Measurements from ENCODE around the gene WASL.
"Not testable (repeated sequence)": the region's sequence is repeated elsewhere in the genome, so short reads cannot be mapped to it uniquely, and the experiment has no call there.

The WASL gene

DNA sequence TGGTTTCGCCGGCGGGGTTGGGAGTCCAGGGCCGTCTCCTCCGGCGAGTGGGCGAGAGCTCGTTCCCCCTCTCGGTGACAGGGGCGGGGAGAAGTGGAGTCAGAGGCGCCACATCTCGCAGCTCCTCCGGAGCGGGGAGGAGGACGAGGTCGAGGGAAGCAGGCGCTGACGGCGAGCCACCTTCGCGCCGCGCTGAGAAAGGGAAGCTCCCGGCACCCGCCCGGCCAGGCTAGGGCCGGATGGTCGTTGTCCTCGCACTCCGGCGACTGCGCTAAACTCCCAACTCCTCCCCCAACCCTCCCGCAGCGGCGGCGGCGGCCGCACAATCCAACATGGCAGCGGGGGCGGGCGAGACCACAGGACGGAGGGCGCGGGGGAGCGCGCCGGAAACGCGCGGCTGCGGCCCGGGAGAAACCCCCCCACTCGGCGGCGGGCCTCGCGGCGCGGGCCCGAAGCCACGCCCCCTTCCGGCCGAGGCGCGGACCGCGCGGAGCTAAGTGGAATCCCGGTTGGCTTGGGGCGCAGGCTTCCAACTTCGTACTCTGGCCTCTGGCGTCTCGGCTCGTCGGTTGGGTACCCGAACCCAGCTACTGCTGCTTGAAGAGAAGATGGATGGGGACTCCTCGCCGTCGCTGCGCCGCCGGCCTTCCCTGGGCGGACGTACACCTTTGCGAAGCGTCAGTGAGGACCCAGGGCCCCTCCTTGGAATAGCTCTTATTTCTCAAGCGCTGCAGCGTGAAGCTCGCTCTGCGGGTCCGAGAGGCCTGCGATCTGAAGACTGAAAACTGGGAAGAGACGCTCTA, at the start of gene WASL:
Gene WASL (minus strand): TSS at position 270 of the 803 bp plus-strand sequence. CDS start 269 bp downstream, at position 1.
- H3K9me3 Mint-ChIP-seq, result no peaks in the 10 kb centered on the region
- ATAC-seq (replicated peaks) (peak; percentile 81 to 83), DNase-seq (peak; percentile 83)
- H3K4me1 Mint-ChIP-seq, result peaks cover 28 to 46% of the 10 kb centered on the region in 2 donors
- H3K27me3 Mint-ChIP-seq, result no peaks in the 10 kb centered on the region
- H3K4me3 Mint-ChIP-seq, result peak within 1 kb of the TSS; percentile 92 to 98
- peaks cover 4 to 7% of the 10 kb centered on the region in 2 donors for H3K36me3 Mint-ChIP-seq
- H3K27ac Mint-ChIP-seq, result peak within 1 kb of the TSS; percentile 97

DNA sequence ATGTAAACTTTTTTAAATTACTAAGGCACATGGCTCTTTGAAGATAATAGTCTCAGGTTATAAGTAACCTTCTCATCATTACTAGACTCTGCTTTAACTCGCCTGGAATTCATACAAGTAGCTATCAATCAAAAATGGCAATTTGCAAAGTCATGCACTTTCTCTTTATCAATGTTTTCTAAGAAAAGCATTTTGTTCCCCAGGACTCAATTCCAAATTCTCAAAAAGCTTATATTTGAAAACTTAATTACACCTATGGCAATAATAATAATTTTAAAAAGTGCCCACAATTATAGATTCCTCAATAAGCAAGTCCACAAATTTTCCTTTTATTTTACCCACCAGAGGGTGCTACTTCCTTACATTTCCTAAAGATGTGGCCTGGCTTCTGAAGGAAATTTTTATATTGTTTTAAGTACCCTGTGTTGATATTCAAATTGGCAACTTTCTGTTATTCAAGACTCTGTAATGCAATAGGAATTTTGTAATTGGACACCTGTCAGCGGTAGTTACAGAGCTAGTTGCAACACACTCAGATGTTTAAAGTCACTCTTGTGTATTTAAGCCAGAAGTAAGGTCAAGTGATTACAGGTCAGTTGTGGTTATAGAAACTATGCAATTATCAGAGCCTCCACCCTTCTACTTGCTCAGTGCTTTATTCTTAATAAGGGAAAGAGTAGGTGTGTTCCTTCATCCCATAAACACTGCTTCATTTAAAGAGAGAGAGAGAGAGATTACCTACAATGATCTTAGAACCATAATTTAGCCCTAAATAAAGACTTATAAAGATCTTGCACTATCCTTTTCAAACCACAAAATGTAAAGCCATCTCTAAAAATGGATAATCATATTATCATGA, 49.1 kb upstream of the WASL start:
- no peak overlapping the region for H3K4me3 Mint-ChIP-seq
- DNase-seq, result no peak

DNA sequence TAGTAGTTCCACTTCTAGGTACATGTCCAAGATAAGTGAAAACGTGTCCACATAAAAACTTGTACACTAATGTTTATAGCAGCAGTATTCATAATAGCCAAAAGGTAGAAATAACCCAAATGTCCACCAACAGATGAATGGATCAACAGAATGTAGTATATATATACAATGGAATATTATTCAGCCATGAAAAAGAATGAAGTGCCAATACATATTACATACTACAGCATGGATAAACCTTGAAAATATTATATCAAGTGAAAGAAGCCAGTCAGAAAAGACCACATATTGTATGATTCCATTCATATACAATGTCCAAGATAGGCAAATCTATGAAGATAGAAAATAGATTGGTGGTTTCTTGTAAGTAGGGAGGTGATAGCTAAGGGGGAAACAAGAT, 47.8 kb upstream of the WASL start:
- peaks cover 0 to 5% of the 10 kb centered on the region in 2 donors for H3K4me1 Mint-ChIP-seq
- peaks cover 10 to 12% of the 10 kb centered on the region in 2 donors for H3K27me3 Mint-ChIP-seq
- no peak overlapping the region for H3K27ac Mint-ChIP-seq
- H3K9me3 Mint-ChIP-seq, result no peaks in the 10 kb centered on the region
- ATAC-seq (replicated peaks), result no peak
- no peak overlapping the region for H3K4me3 Mint-ChIP-seq
- DNase-seq, result no peak
- H3K36me3 Mint-ChIP-seq, result no peaks in the 10 kb centered on the region

More for the DNA sequence above, 49.1 kb upstream of the WASL start:
- Mint-ChIP-seq H3K36me3 (no peaks in the 10 kb centered on the region), H3K4me1 (peaks cover 0 to under 1% of the 10 kb centered on the region in 2 donors), H3K27me3 (peaks cover 10 to 12% of the 10 kb centered on the region in 2 donors), H3K27ac (no peak overlapping the region), H3K9me3 (no peaks in the 10 kb centered on the region)
- ATAC-seq (replicated peaks), result peak in 1 of 2 donors; percentile 42

DNA sequence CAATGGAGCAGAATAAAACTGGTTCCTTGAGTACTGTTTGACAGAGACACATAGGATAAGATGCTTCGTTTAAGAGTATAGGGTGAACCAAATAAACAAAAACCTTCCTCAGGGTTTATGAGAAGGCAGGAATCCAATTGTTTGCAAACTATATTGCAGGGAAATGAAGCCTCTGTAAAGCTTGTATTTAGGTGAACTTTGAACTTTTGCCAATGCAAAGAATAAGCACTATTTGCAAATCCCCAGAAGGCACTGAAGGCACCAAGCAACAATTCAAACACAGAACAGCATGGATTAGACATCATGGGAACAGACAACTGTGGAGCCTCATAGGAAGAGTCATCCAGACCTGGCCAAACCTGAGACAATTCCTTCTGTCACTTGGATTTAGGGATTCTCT, 47.1 kb upstream of the WASL start:
- DNase-seq (no peak), ATAC-seq (replicated peaks) (no peak)
- H3K36me3 Mint-ChIP-seq, result no peaks in the 10 kb centered on the region
- H3K9me3 Mint-ChIP-seq, result no peaks in the 10 kb centered on the region
- H3K27me3 Mint-ChIP-seq, result peaks cover 10 to 12% of the 10 kb centered on the region in 2 donors
- peaks cover 0 to 5% of the 10 kb centered on the region in 2 donors for H3K4me1 Mint-ChIP-seq
- no peak overlapping the region for H3K27ac Mint-ChIP-seq
- no peak overlapping the region for H3K4me3 Mint-ChIP-seq

DNA sequence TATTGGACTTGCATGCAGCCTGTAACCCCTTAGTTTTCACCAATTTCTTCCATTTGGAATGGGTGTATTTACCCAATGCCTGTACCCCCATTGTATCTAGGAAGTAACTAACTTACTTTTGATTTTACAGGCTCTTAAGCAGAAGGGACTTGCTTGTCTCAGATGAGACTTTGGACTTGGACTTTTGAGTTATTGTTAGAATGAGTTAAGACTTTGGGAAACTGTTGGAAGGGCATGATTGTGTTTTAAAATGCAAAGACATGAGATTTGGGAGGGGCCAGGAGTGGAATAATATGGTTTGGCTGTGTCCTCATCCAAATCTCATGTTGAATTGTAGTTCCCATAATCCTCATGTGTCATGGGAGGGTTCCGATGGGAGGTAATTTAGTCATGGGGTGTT, 46.3 kb upstream of the WASL start:
- not testable (repeated sequence) for ATAC-seq (replicated peaks); DNase-seq; H3K4me1 Mint-ChIP-seq; H3K9me3 Mint-ChIP-seq; H3K4me3 Mint-ChIP-seq; H3K27ac Mint-ChIP-seq; H3K36me3 Mint-ChIP-seq
- peaks cover 10 to 12% of the 10 kb centered on the region in 2 donors for H3K27me3 Mint-ChIP-seq

DNA sequence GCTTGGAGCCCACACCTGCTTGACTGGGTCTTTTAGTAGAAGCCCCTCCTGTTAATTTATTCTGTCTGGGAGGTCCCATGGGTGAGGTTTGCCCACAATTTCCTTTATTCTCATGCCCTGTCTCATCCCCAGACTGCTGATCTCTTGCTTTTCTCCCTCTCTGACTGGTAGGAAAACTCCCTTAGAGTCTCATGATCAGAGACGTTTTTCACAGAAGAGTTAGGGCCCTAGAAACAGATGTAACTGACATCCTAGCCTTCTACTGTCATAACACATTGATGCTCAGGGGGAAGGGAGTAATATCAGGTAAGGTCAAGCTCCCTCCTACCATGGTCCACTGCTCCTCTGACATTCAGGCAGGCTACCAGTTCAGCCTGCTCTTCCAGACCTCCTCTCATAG, 43.7 kb upstream of the WASL start:
- no peak for DNase-seq
- Mint-ChIP-seq H3K4me3 (no peak overlapping the region), H3K27ac (no peak overlapping the region), H3K27me3 (peaks cover 10 to 12% of the 10 kb centered on the region in 2 donors), H3K9me3 (no peaks in the 10 kb centered on the region), H3K4me1 (peaks cover 0 to 5% of the 10 kb centered on the region in 2 donors), H3K36me3 (no peaks in the 10 kb centered on the region)
- peak; percentile 78 to 87 for ATAC-seq (replicated peaks)

DNA sequence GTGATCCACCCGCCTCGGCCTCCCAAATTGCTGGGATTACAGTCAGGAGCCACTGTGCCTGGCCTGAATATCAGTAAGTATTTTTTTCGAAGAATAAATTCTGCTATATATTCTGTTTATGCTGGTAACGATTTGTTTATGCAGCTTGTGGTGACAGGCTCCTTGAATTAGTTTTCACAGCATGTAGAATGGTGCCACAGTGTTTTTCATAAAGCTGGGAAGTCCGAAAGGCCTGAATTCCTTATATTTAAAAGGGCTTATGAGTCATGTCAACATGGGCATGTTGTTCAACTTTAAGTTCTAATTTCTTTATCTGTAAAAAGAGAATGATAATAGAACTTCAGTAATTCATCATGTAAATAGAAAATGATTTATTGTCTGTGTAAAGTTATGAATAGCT, 42.2 kb upstream of the WASL start:
- Mint-ChIP-seq H3K4me1 (peaks cover 0 to 5% of the 10 kb centered on the region in 2 donors), H3K9me3 (no peaks in the 10 kb centered on the region), H3K4me3 (no peak overlapping the region), H3K36me3 (no peaks in the 10 kb centered on the region), H3K27me3 (peaks cover 10 to 12% of the 10 kb centered on the region in 2 donors), H3K27ac (no peak overlapping the region)
- ATAC-seq (replicated peaks), result no peak
- no peak for DNase-seq

DNA sequence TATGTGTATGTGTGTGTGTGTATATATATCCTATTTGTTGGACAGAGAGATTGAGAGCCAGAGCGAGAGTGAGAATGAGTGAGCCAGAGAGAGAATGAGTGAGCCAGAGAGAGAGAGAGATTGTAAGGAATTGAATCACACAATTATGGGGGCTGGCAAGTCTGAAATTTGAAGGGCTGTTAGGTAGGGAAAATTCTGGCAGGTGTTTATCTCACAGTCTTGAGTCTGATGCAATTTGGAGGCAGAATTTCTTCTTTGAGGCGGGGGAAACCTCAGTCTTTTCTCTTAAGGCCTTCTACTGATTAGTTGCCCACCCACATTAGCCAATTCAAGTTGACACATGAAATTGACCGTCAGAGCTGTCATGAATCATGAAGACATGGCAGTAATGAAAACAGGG, 41.0 kb upstream of the WASL start:
- Mint-ChIP-seq H3K36me3 (no peaks in the 10 kb centered on the region), H3K4me1 (peaks cover 0 to 5% of the 10 kb centered on the region in 2 donors), H3K4me3 (no peak overlapping the region), H3K9me3 (no peaks in the 10 kb centered on the region), H3K27me3 (peaks cover 7 to 12% of the 10 kb centered on the region in 2 donors), H3K27ac (no peak overlapping the region)
- no peak for DNase-seq
- no peak for ATAC-seq (replicated peaks)

DNA sequence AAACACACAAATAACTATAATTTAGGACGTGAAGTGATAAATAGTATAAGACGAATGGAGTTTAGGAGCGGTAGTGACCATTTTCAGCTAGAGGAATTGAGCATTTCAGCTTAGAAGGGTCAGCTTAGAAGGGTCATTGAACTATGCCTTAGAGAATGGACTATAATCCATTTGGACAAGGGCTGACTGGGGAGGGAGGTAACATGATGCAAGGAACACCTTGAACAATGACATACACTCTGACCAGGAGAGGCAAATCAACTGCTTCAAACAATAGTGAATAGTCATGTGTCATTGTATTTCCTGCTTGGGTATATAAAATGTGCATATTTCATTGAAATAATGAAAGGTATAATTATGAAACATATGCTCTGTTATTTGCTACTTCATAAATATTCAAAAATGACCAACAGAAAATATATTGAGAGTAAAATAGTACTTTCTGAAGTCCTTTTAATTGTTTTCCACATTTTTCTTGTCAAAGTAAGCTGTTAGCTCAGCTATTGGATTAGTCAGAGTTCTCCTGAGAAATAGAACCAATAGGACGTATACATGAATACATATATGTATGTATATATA, 40.5 kb upstream of the WASL start:
- no peak overlapping the region for H3K4me3 Mint-ChIP-seq
- DNase-seq (no peak), ATAC-seq (replicated peaks) (no peak)
- H3K36me3 Mint-ChIP-seq, result no peaks in the 10 kb centered on the region
- H3K9me3 Mint-ChIP-seq, result no peaks in the 10 kb centered on the region
- peaks cover 3 to 12% of the 10 kb centered on the region in 2 donors for H3K27me3 Mint-ChIP-seq
- no peak overlapping the region for H3K27ac Mint-ChIP-seq
- peaks cover 0 to 5% of the 10 kb centered on the region in 2 donors for H3K4me1 Mint-ChIP-seq

DNA sequence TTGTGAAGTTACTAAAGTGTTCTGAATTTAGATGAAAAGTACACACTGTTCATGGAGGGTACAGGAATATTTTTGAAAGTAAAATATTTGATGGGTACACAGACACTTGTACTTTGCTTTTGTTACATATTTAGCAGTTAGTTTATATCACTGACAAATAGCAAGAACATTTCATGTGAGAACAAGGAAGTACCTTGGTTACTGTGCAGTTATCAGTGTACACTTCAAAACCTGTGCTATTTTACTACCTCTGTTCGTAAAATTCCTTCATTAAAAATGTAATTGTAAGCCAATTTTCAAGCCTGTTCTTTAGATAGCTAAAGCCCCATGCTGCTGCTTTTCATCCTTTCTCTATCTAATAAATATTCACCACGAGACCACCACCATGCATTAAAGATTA, 39.8 kb upstream of the WASL start:
- ATAC-seq (replicated peaks) (no peak), DNase-seq (no peak)
- Mint-ChIP-seq H3K27ac (no peak overlapping the region), H3K9me3 (no peaks in the 10 kb centered on the region), H3K36me3 (no peaks in the 10 kb centered on the region), H3K4me1 (peaks cover 0 to 5% of the 10 kb centered on the region in 2 donors), H3K27me3 (peaks cover 0 to 7% of the 10 kb centered on the region in 2 donors), H3K4me3 (no peak overlapping the region)

DNA sequence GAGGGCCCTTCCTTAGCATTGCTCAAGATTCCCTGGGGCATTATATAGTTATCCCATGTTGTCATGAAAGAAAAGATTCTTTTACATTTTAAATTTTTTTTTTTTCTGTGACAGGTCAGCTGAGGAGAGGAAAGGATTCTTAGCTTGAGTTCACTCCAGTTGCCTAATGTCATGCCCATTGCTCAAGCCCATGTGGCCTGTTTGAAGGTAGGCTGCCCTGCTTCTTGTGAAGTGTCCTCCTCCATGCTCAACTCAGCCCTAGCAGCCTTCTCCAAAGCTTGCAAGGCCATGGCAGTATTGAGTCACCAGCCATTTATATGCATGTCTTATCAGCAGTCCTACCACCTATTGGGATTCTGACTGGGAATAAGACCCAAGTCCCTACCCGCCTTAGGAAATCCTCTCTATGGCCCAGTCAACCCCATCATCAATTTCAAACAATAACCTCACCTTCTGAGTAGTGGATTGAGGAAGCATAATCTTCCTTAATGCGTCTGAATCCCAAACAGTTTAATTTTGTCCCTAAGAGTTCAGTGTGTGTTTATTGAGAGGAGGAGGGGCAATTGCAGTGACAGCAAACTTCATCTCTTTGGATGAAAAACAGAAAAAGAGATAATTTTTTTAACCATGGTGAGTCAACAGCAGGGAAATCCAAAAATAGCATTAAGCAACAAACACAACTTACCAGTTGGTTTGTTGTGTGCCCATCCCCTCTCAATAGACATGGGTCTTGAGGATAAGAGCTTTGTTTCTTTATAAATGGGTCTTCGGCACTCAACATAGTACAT, 38.6 kb upstream of the WASL start:
- Mint-ChIP-seq H3K4me3 (no peak overlapping the region), H3K4me1 (no peaks in the 10 kb centered on the region), H3K27ac (no peak overlapping the region), H3K9me3 (no peaks in the 10 kb centered on the region), H3K36me3 (no peaks in the 10 kb centered on the region), H3K27me3 (peaks cover 2 to 5% of the 10 kb centered on the region in 2 donors)
- ATAC-seq (replicated peaks) (no peak), DNase-seq (no peak)

DNA sequence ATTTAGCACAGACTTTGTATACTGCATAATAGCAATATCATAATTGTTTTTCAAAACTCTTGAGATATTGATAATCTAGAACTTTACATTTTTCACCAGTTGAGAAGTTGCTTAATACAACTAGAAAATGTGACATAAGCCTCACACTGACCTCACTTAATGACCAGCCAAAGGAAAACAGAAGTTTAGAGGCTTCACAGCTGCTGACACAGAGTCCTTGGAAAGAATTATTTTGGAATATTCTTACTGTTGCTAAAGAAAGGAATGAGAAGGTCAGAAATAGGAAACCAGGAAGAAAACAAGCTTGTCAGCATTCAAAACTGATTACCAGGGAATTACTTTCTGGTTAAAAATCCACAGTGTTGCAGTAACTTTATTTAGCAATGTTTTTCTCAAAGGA, 35.5 kb upstream of the WASL start:
- H3K4me3 Mint-ChIP-seq, result no peak overlapping the region
- ATAC-seq (replicated peaks) (no peak), DNase-seq (no peak)
- H3K4me1 Mint-ChIP-seq, result no peaks in the 10 kb centered on the region
- H3K36me3 Mint-ChIP-seq, result no peaks in the 10 kb centered on the region
- H3K9me3 Mint-ChIP-seq, result no peaks in the 10 kb centered on the region
- no peak overlapping the region for H3K27ac Mint-ChIP-seq
- peaks cover 6 to 9% of the 10 kb centered on the region in 2 donors for H3K27me3 Mint-ChIP-seq

DNA sequence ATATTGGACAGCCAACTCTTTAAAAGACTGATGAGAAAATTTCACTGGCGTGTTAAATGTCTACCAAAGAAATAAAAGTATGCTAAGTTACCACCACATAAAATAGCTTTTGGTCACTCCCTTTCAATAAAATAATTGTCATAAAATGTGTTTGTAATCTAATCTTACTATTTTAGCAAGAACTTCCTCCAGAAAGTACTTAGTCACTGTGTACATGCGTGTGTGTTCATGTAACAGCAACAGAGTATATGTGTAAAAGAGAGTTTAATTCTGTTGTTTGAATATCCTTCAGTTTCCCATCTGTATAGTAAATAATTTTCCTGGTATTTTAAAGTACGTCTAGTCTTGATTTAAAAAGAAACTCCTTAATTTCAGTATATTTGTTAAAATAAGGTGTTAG, 35.0 kb upstream of the WASL start:
- no peak overlapping the region for H3K4me3 Mint-ChIP-seq

More for the DNA sequence above, 35.0 kb upstream of the WASL start:
- Mint-ChIP-seq H3K36me3 (no peaks in the 10 kb centered on the region), H3K27me3 (peaks cover 6 to 9% of the 10 kb centered on the region in 2 donors), H3K9me3 (no peaks in the 10 kb centered on the region), H3K27ac (no peak overlapping the region), H3K4me1 (no peaks in the 10 kb centered on the region)
- ATAC-seq (replicated peaks), result no peak
- DNase-seq, result no peak

Data from stimulated activated naive B cell treated with anti-CD40 and anti-IgM and Interleukin-4, amounts not matched to agents 10 μg/mL and 1 μg/mL and 100 μg/mL, for 72 hours (primary cell).